T-cell (primary cell): Measurements from ENCODE around the gene CEBPE. TPM values are rescaled to one million over a fixed set of nuclear protein-coding genes. Genes with fewer than 3 reads are reported as not detected.

Experiments
- ATAC-seq, 4 experiments: fragments of 200-7000 bp in 3 of 4; fragments of 150-1000 bp in 1 of 4; cut with Tn5 transposase; replicated peaks in 1 of 4; 1 replicate in 3 of 4; 2 replicates in 1 of 4; pipeline ENCODE4 v1.10.0; 2021; ENCODE audit warnings: moderate library complexity in 3 of 4, mild to moderate bottlenecking in 2 of 4, moderate number of reproducible peaks in 1 of 4
- CTCF ChIA-PET, 2 donors: fragments of 300-600 bp; sonication (Branson Sonifier 250); formaldehyde crosslinking; loops; one replicate each; lab custom pipeline; 2022; ENCODE audit warnings: antibody characterized with exemption in 2 of 2; lab: Charles Lee
- POLR2A ChIA-PET, 2 donors: fragments of 300-600 bp; sonication (Branson Sonifier 250); formaldehyde crosslinking; loops; one replicate each; lab custom pipeline; 2022; ENCODE audit warnings: antibody characterized with exemption in 2 of 2; lab: Charles Lee
- DNase-seq, 35 experiments: peaks; one replicate each; pipeline versions ENCODE4 v3.0.0 to v3.0.0-alpha.2; 2013 to 2023
- H3K27ac ChIP-seq: one replicate; pipeline ENCODE4 v1.5.1; 2013; ENCODE audit warnings: low read length
- H3K27me3 ChIP-seq, 2 experiments: replicated peaks in 1 of 2; 1 replicate in 1 of 2; 2 replicates in 1 of 2; pipeline versions ENCODE4 v1.6.1 to v1.7.0; 2013; ENCODE audit warnings: low read length in 1 of 2, mixed read lengths in 1 of 2; ENCODE audit not compliant: control insufficient read depth in 2 of 2, insufficient read depth in 2 of 2; ENCODE audit errors: extremely low read depth in 1 of 2
- H3K36me3 ChIP-seq, 2 donors: 1 replicate in 1 of 2; 2 replicates in 1 of 2; pipeline versions ENCODE4 v1.6.1 to v1.7.0; 2013; ENCODE audit warnings: low read length in 1 of 2; ENCODE audit not compliant: control insufficient read depth in 2 of 2, insufficient read depth in 1 of 2; ENCODE audit errors: extremely low read depth in 1 of 2
- H3K4me1 ChIP-seq, 2 experiments: 1 replicate in 1 of 2; 2 replicates in 1 of 2; pipeline versions ENCODE4 v1.6.1 to v1.7.0; 2013; ENCODE audit warnings: low read length in 2 of 2, mixed read lengths in 1 of 2; ENCODE audit not compliant: insufficient read depth in 2 of 2, control insufficient read depth in 1 of 2; ENCODE audit errors: extremely low read depth in 1 of 2
- H3K4me3 ChIP-seq, 2 donors: 1 replicate in 1 of 2; 2 replicates in 1 of 2; pipeline versions ENCODE4 v1.5.1 to v1.7.0; 2013; ENCODE audit warnings: mild to moderate bottlenecking in 2 of 2, low read length in 1 of 2, moderate library complexity in 1 of 2; ENCODE audit not compliant: control insufficient read depth in 1 of 2; ENCODE audit errors: extremely low read depth in 1 of 2
- H3K9me3 ChIP-seq: 2 replicates; pipeline ENCODE4 v1.7.0; 2013
- H3K27ac Mint-ChIP-seq, 2 donors: one replicate each; pipeline ENCODE4 v1.8.0; 2020 to 2021; ENCODE audit warnings: mild to moderate bottlenecking in 2 of 2, mixed read lengths in 2 of 2
- H3K27me3 Mint-ChIP-seq, 2 donors: one replicate each; pipeline ENCODE4 v1.8.0; 2021 to 2022; ENCODE audit warnings: mixed read lengths in 2 of 2
- H3K36me3 Mint-ChIP-seq: one replicate; pipeline ENCODE4 v1.8.0; 2021; ENCODE audit warnings: mixed read lengths
- H3K4me1 Mint-ChIP-seq, 3 donors: one replicate each; pipeline ENCODE4 v1.8.0; 2020 to 2022; ENCODE audit warnings: mixed read lengths in 3 of 3, mild to moderate bottlenecking in 1 of 3
- H3K4me3 Mint-ChIP-seq, 3 donors: one replicate each; pipeline ENCODE4 v1.8.0; 2020 to 2022; ENCODE audit warnings: mild to moderate bottlenecking in 3 of 3, mixed read lengths in 3 of 3, moderate library complexity in 3 of 3
- H3K9me3 Mint-ChIP-seq, 3 donors: one replicate each; pipeline ENCODE4 v1.8.0; 2020 to 2022; ENCODE audit warnings: mixed read lengths in 3 of 3
- WGBS: methylation state at CpG from one replicate; pipeline ENCODE4 v1.1.5; 2013; ENCODE audit warnings: missing lambda C conversion rate; ENCODE audit not compliant: insufficient coverage; 5-methylcytosine and 5-hydroxymethylcytosine counted together
- total RNA-seq, 35 experiments: library from RNA in 6 of 35; stranded (reverse) in 6 of 35; fragments of 120-200 nt in 1 of 35; gene quantifications; one replicate each; pipeline versions ENCODE4 v1.2.1 to v1.2.4 and lab custom pipeline; 2013 to 2026

The CEBPE gene
- total RNA-seq, 5 donors from 2014 or later (not counting 1 experiment from before 2014, with no cell fraction given) = 0.33 to 0.82 (median 0.53) TPM

GRCh38 chr14:23077962-23078361 is 41.1 kb downstream of the CEBPE start:
- H3K9me3 ChIP-seq = no peaks in the 10 kb centered on the region
- no peaks in the 10 kb centered on the region for H3K9me3 Mint-ChIP-seq
- 100% methylated on average over 1 of the region's 5 CpGs for WGBS
- no peak overlapping the region for H3K4me3 ChIP-seq
- peaks cover 23 to 94% of the 10 kb centered on the region in 2 donors for H3K36me3 ChIP-seq
- H3K27me3 Mint-ChIP-seq = no peaks in the 10 kb centered on the region
- peaks cover 2 to 8% (median 6%) of the 10 kb centered on the region in 3 donors for H3K4me1 Mint-ChIP-seq
- H3K27me3 ChIP-seq = no peaks in the 10 kb centered on the region
- DNase-seq (no peak), ATAC-seq (no peak)
- CTCF ChIA-PET = interaction anchor here (0.6 to 4.6 kb wide), 16 partner anchors 9 to 243 kb away, joined by 3 to 34 read pairs (median 7); partner anchors contain the start of genes ACIN1 (in 1 of the 2), C14orf119 (in 1 of the 2), CEBPE (in 1 of the 2) and HAUS4 (in 1 of the 2)
- H3K27ac Mint-ChIP-seq = peak overlapping the region in 1 of 2 donors; percentile 34
- POLR2A ChIA-PET = interaction anchor here (0.9 to 1.3 kb wide), 3 partner anchors 9 to 17 kb away, joined by 4 to 7 read pairs (median 6); partner anchors contain the start of genes ACIN1 (in 1 of the 2) and C14orf119 (in 1 of the 2)
- H3K36me3 Mint-ChIP-seq = peaks cover 53% of the 10 kb centered on the region
- no peak overlapping the region for H3K27ac ChIP-seq
- H3K4me3 Mint-ChIP-seq = no peak overlapping the region
- no peaks in the 10 kb centered on the region for H3K4me1 ChIP-seq

GRCh38 chr14:23076785-23077408 is 42.2 kb downstream of the CEBPE start:
- no CpG with 5 or more reads among the region's 5 CpGs for WGBS
- CTCF ChIA-PET = interaction anchor here (0.6 to 4.6 kb wide), 27 partner anchors 8 to 1804 kb away, joined by 3 to 34 read pairs (median 5); partner anchors contain the start of genes ACIN1 (in 1 of the 2), C14orf119 (in 1 of the 2), CEBPE (in 1 of the 2) and DAD1 (in 1 of the 2)
- Mint-ChIP-seq H3K27me3 (no peaks in the 10 kb centered on the region), H3K9me3 (no peaks in the 10 kb centered on the region), H3K36me3 (peaks cover 61% of the 10 kb centered on the region), H3K4me1 (peaks cover 10 to 15% (median 11%) of the 10 kb centered on the region in 3 donors), H3K4me3 (no peak overlapping the region), H3K27ac (peak overlapping the region in 1 of 2 donors; percentile 34)
- no peak overlapping the region for H3K4me3 ChIP-seq
- peaks cover 1 to 4% of the 10 kb centered on the region in 2 experiments for H3K4me1 ChIP-seq
- H3K27ac ChIP-seq = no peak overlapping the region
- POLR2A ChIA-PET = interaction anchor here (0.6 to 1.3 kb wide), 4 partner anchors 8 to 18 kb away, joined by 4 to 9 read pairs (median 6); partner anchors contain the start of genes ACIN1 (in 1 of the 2) and C14orf119 (in 1 of the 2)
- peaks cover 17 to 96% of the 10 kb centered on the region in 2 donors for H3K36me3 ChIP-seq
- no peaks in the 10 kb centered on the region for H3K9me3 ChIP-seq
- DNase-seq = peak in 5 of 35 experiments; percentile 32 to 67 (median 35)
- ATAC-seq = peak in 3 of 4 experiments; percentile 63 to 75 (median 67)
- no peaks in the 10 kb centered on the region for H3K27me3 ChIP-seq

GRCh38 chr14:23074906-23075305 is 44.1 kb downstream of the CEBPE start:
- no peaks in the 10 kb centered on the region for H3K9me3 ChIP-seq
- DNase-seq (no peak), ATAC-seq (no peak)
- Mint-ChIP-seq H3K27me3 (no peaks in the 10 kb centered on the region), H3K4me3 (no peak overlapping the region), H3K36me3 (peaks cover 50% of the 10 kb centered on the region), H3K9me3 (no peaks in the 10 kb centered on the region), H3K27ac (no peak overlapping the region), H3K4me1 (peaks cover 21 to 33% (median 27%) of the 10 kb centered on the region in 3 donors)
- POLR2A ChIA-PET = interaction anchor here in 1 of 2 donors (0.8 kb wide), 1 partner anchor 112 kb away, joined by 3 read pairs; no protein-coding TSS in a partner anchor
- peaks cover 12 to 22% of the 10 kb centered on the region in 2 experiments for H3K4me1 ChIP-seq
- no peaks in the 10 kb centered on the region for H3K27me3 ChIP-seq
- no CpG with 5 or more reads among the region's 1 CpG for whole genome bisulfite sequencing
- H3K27ac ChIP-seq = no peak overlapping the region
- CTCF ChIA-PET = interaction anchor here in 1 of 2 donors (0.8 to 4.6 kb wide), 2 partner anchors 20 to 113 kb away, joined by 3 to 34 read pairs; partner anchors contain the start of genes ACIN1 and C14orf119
- peaks cover 17 to 77% of the 10 kb centered on the region in 2 donors for H3K36me3 ChIP-seq
- H3K4me3 ChIP-seq = no peak overlapping the region

GRCh38 chr14:23071921-23072539 is 47.0 kb downstream of the CEBPE start:
- Histone ChIP-seq H3K27me3 (no peaks in the 10 kb centered on the region), H3K4me1 (peaks cover 12 to 35% of the 10 kb centered on the region in 2 experiments), H3K27ac (peak overlapping the region; percentile 40), H3K9me3 (no peaks in the 10 kb centered on the region), H3K36me3 (peaks cover 24 to 72% of the 10 kb centered on the region in 2 donors), H3K4me3 (no peak overlapping the region)
- CTCF ChIA-PET = interaction anchor here (0.6 to 3.3 kb wide), 13 partner anchors 14 to 502 kb away, joined by 3 to 39 read pairs (median 3); partner anchors contain the start of genes ACIN1 (in 1 of the 2), C14orf119 (in 1 of the 2) and PRMT5 (in 1 of the 2)
- no peaks in the 10 kb centered on the region for H3K27me3 Mint-ChIP-seq
- peak overlapping the region; percentile 88 to 94 (median 93) for H3K4me3 Mint-ChIP-seq
- H3K9me3 Mint-ChIP-seq = no peaks in the 10 kb centered on the region
- POLR2A ChIA-PET = interaction anchor here (0.6 to 1.5 kb wide), 6 partner anchors 10 to 65 kb away, joined by 3 to 9 read pairs (median 3); partner anchors contain the start of genes ACIN1 (in 2 of the 2) and C14orf119 (in 1 of the 2)
- peak overlapping the region; percentile 91 to 96 for H3K27ac Mint-ChIP-seq
- H3K36me3 Mint-ChIP-seq = peaks cover 36% of the 10 kb centered on the region
- 96% methylated on average over 2 of the region's 5 CpGs for WGBS
- peak in 1 of 35 experiments; percentile 3 for DNase-seq
- ATAC-seq = no peak
- peaks cover 28 to 42% (median 38%) of the 10 kb centered on the region in 3 donors for H3K4me1 Mint-ChIP-seq

GRCh38 chr14:23071244-23071920 is 47.7 kb downstream of the CEBPE start:
- ChIA-PET CTCF (interaction anchor here (0.6 to 3.3 kb wide), 22 partner anchors 11 to 501 kb away, joined by 3 to 39 read pairs (median 3); partner anchors contain the start of genes ACIN1 (in 1 of the 2), C14orf119 (in 1 of the 2), PABPN1 (in 1 of the 2) and PRMT5 (in 1 of the 2)), POLR2A (interaction anchor here (0.6 to 1.5 kb wide), 8 partner anchors 11 to 255 kb away, joined by 3 to 9 read pairs (median 3); partner anchors contain the start of genes ACIN1 (in 2 of the 2) and C14orf119 (in 1 of the 2))
- H3K9me3 ChIP-seq = no peaks in the 10 kb centered on the region
- peak overlapping the region; percentile 40 for H3K27ac ChIP-seq
- peak; percentile 89 to 94 (median 92) for ATAC-seq
- Mint-ChIP-seq H3K27me3 (no peaks in the 10 kb centered on the region), H3K9me3 (no peaks in the 10 kb centered on the region), H3K4me1 (peaks cover 28 to 42% (median 38%) of the 10 kb centered on the region in 3 donors), H3K36me3 (peaks cover 31% of the 10 kb centered on the region), H3K27ac (peak overlapping the region; percentile 91 to 96), H3K4me3 (peak overlapping the region; percentile 88 to 94 (median 93))
- peak; percentile 48 to 83 (median 72) for DNase-seq
- 2% methylated on average over 10 of the region's 14 CpGs for WGBS
- H3K27me3 ChIP-seq = no peaks in the 10 kb centered on the region
- H3K36me3 ChIP-seq = peaks cover 25 to 72% of the 10 kb centered on the region in 2 donors
- H3K4me3 ChIP-seq = peak overlapping the region; percentile 56 to 84
- H3K4me1 ChIP-seq = peaks cover 12 to 36% of the 10 kb centered on the region in 2 experiments
